Liver (tissue), 2 donors: Measurements from ENCODE around the gene KDM4C.

Source experiments
- GABPA ChIP-seq, 2 donors: IDR thresholded peaks in 1 of 2; conservative IDR thresholded peaks in 1 of 2; 2 replicates each; pipeline ENCODE4 v1.6.1; 2016; ENCODE audit warnings: antibody characterized with exemption in 2 of 2, mild to moderate bottlenecking in 1 of 2, moderate library complexity in 1 of 2
- HNF4A ChIP-seq, 2 donors: conservative IDR thresholded peaks; 2 replicates each; pipeline ENCODE4 v1.6.1; 2016; ENCODE audit warnings: antibody characterized with exemption in 2 of 2, mild to moderate bottlenecking in 2 of 2
- RAD21 ChIP-seq, 2 donors: IDR thresholded peaks; 2 replicates each; pipeline ENCODE4 v1.6.1; 2016; ENCODE audit warnings: antibody characterized with exemption in 2 of 2, mild to moderate bottlenecking in 2 of 2
- REST ChIP-seq: IDR thresholded peaks from 2 replicates; pipeline ENCODE4 v1.6.1; 2016; ENCODE audit warnings: antibody characterized with exemption, mild to moderate bottlenecking
- SP1 ChIP-seq: IDR thresholded peaks from 2 replicates; pipeline ENCODE4 v1.6.1; 2018; ENCODE audit warnings: antibody characterized with exemption, mild to moderate bottlenecking
- TF ChIP-seq, protein P1 (sequence below): IDR thresholded peaks from 2 replicates; pipeline ENCODE4 v1.6.1; 2016; ENCODE audit warnings: antibody characterized with exemption
- donor health status: healthy.

DNA sequence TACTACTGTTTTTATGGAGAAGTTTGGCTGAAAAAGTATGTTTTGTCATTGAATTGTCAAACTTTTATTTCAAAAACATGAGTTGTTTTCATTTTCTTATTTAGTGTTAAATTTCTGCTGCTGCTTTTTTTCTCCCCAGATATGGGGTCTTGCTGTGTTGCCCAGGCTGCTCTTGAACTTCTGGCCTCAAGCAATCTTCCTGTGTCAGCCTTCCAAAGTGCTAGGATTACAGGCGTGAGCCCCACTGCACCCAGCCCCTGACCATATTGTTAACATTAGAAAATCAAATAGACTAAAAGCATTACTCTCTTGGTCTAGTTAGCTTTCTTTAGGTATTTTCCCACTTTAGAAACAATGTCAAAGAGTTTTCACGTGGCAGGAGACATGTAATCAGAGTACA, 215.3 kb downstream of the KDM4C start:
- TF ChIP-seq GABPA (IDR thresholded peaks at IDR 0.05 in 1 of 2, conservative IDR thresholded peaks at IDR 0.05 in 1 of 2) (no peak), SP1 (no peak), HNF4A (conservative IDR thresholded peaks at IDR 0.05) (no peak), RAD21 (IDR thresholded peaks at IDR 0.05) (no peak), REST (no peak)
- TF ChIP-seq, protein P1, sequence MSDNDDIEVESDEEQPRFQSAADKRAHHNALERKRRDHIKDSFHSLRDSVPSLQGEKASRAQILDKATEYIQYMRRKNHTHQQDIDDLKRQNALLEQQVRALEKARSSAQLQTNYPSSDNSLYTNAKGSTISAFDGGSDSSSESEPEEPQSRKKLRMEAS: no peak
